ENCODE data around the gene C2orf68. TPM values are rescaled to one million over a fixed set of nuclear protein-coding genes. Genes with fewer than 3 reads are reported as not detected.

The C2orf68 gene
- total and polyA plus RNA-seq, 2 of the 13 experiments (the other 11 are each of a cell fraction or from before 2014, with no cell fraction given) = 47.1 to 77.4 TPM

- 0 out of 2 replicates have a peak, but pooled peaks have one; percentile 2 for TF ChIP-seq FOXC1 (CRISPR knock-in tag; IDR thresholded peaks at IDR 0.05; ENCODE audit: borderline replicate concordance)
- TF ChIP-seq CERS6 (CRISPR knock-in tag; IDR thresholded peaks at IDR 0.05) = no peak
- no peak for TF ChIP-seq TBX3 (IDR thresholded peaks at IDR 0.05; ENCODE audit: borderline replicate concordance)
Observed at GRCh38 chr2:85596026-85596333, 15.9 kb downstream of the C2orf68 start (continued).

DNA sequence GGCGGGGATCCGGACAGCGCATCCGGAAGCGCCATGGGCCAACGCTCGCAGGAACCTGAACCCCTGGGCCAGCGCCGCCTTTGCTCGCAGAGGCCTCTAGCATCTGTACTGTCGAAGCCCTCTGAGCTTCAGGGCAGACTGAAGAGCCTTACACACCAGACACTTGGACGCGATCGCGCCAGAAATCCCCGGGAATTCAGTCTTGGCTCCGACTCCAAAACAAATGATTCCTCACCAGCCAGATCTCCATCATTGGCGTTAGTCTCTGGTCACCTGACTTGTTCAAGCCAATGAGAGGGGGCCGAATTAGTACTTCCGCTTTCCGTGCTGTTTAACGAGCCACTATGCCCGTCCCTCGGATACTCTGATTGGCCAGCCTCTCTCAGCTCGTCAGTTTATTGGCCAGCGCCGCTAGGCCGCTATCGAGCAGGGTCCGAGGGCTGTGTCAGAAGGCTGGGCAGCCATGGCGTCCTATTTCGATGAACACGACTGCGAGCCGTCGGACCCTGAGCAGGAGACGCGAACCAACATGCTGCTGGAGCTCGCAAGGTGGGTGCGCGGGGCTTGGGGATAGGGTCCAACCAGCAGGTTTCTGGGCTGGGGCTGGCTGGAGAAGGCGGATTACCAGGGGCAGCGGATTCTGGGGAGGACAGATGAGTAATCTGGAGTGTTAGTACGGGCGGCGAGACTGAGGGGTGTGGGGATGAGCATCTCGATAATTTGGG, 16.4 kb downstream of the C2orf68 start, which contains the start of gene RNF181:
RNF181 (plus strand) TSS at position 445 of the 725 bp plus-strand sequence; CDS start at position 464, 19 bp downstream.
- Histone ChIP-seq H3K79me2 (ENCODE audit: insufficient read depth, low read length) (peaks cover 29% of the 10 kb centered on the region), H3K27ac (ENCODE audit: extremely low read length, insufficient read depth, low read length) (peak within 1 kb of the TSS; percentile 80), H4K20me1 (ENCODE audit: insufficient read depth, low read length) (0 out of 2 replicates have a peak, but pooled peaks cover 3% of the 10 kb centered on the region), H3K9ac (ENCODE audit: insufficient read depth, low read depth, low read length) (peak within 1 kb of the TSS; percentile 85), H3K4me3 (replicated peaks in 1 of 3; ENCODE audit: insufficient read depth in 1 of 3, low read depth in 2 of 3, low read length in 3 of 3) (peak within 1 kb of the TSS; percentile 88 to 97 (median 90)), H3K9me3 (ENCODE audit: low read length) (no peaks in the 10 kb centered on the region), H2AFZ (ENCODE audit: low read length) (no peak within 1 kb of the TSS), H3K27me3 (ENCODE audit: control insufficient read depth in 1 of 2, insufficient read depth in 2 of 2, low read length in 2 of 2) (no peaks in the 10 kb centered on the region; a peak in 1 of 5 replicates), H3K4me1 (ENCODE audit: insufficient read depth, low read length) (peaks cover 86% of the 10 kb centered on the region), H3K4me2 (ENCODE audit: low read depth, low read length) (peak within 1 kb of the TSS; percentile 94), H3K36me3 (replicated peaks in 1 of 2; ENCODE audit: control insufficient read depth in 1 of 2, insufficient read depth in 2 of 2, low read length in 2 of 2) (peaks cover 2 to 30% of the 10 kb centered on the region in 2 experiments)
- ATAC-seq (peak; percentile 92), FAIRE-seq (peak; percentile 98), DNase-seq (ENCODE audit: low spot score) (peak; percentile 99)
- in situ Hi-C loops (cut with HindIII; ENCODE audit: extremely low pct_ligation_motif_present, low pct_unique_long_range_greater_than_20kb) = no loop called here
- BruUV-seq (replicated peaks) = no TSS peak
- ChIA-PET POLR2A (interaction anchor here (0.6 to 25.9 kb wide), 22 partner anchors 2 to 288 kb away, joined by 3 to 795 read pairs (median 6); partner anchors contain the start of genes C2orf68, GGCX, MAT2A and RNF181), CTCF (ENCODE audit: low intra/inter-chr PET ratio, low total read pairs) (no interaction called here)
- intact Hi-C loops (cut with micrococcal nuclease; ENCODE audit: unreplicated experiment) = loop anchor here (1.0 to 5.0 kb wide), 2 partner anchors 10 to 173 kb away; no protein-coding TSS in a partner anchor
- WGBS (ENCODE audit: low lambda C conversion rate) = under 1% methylated on average over 39 of the region's 47 CpGs
- TF ChIP-seq ZNF12 (CRISPR knock-in tag; IDR thresholded peaks at IDR 0.05) = peak; percentile 58
- TF ChIP-seq, protein P1, sequence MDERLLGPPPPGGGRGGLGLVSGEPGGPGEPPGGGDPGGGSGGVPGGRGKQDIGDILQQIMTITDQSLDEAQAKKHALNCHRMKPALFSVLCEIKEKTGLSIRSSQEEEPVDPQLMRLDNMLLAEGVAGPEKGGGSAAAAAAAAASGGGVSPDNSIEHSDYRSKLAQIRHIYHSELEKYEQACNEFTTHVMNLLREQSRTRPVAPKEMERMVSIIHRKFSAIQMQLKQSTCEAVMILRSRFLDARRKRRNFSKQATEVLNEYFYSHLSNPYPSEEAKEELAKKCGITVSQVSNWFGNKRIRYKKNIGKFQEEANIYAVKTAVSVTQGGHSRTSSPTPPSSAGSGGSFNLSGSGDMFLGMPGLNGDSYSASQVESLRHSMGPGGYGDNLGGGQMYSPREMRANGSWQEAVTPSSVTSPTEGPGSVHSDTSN (CRISPR knock-in tag; IDR thresholded peaks at IDR 0.05) = no peak
- peak; percentile 93; the same call in 1 of the 2 replicates for TF ChIP-seq ZNF224 (CRISPR knock-in tag; IDR thresholded peaks at IDR 0.05)
- no peak for TF ChIP-seq ZNF382 (CRISPR knock-in tag; IDR thresholded peaks at IDR 0.05; ENCODE audit: borderline replicate concordance)
- TF ChIP-seq, protein P2, sequence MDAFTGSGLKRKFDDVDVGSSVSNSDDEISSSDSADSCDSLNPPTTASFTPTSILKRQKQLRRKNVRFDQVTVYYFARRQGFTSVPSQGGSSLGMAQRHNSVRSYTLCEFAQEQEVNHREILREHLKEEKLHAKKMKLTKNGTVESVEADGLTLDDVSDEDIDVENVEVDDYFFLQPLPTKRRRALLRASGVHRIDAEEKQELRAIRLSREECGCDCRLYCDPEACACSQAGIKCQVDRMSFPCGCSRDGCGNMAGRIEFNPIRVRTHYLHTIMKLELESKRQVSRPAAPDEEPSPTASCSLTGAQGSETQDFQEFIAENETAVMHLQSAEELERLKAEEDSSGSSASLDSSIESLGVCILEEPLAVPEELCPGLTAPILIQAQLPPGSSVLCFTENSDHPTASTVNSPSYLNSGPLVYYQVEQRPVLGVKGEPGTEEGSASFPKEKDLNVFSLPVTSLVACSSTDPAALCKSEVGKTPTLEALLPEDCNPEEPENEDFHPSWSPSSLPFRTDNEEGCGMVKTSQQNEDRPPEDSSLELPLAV (CRISPR knock-in tag; conservative IDR thresholded peaks at IDR 0.05; ENCODE audit: low read depth) = no peak
- TF ChIP-seq, protein P3, sequence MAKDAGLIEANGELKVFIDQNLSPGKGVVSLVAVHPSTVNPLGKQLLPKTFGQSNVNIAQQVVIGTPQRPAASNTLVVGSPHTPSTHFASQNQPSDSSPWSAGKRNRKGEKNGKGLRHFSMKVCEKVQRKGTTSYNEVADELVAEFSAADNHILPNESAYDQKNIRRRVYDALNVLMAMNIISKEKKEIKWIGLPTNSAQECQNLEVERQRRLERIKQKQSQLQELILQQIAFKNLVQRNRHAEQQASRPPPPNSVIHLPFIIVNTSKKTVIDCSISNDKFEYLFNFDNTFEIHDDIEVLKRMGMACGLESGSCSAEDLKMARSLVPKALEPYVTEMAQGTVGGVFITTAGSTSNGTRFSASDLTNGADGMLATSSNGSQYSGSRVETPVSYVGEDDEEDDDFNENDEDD (CRISPR knock-in tag; IDR thresholded peaks at IDR 0.05; ENCODE audit: borderline replicate concordance) = peak; percentile 46
- TF ChIP-seq ZNF230 (CRISPR knock-in tag; IDR thresholded peaks at IDR 0.05) = no peak; the same call in 1 of the 2 replicates
- TF ChIP-seq LBX2 (CRISPR knock-in tag; IDR thresholded peaks at IDR 0.05; ENCODE audit: borderline replicate concordance) = no peak
- peak; percentile 56 for TF ChIP-seq KLF6 (CRISPR knock-in tag; IDR thresholded peaks at IDR 0.05)
- peak; percentile 84; the same call in 1 of the 2 replicates for TF ChIP-seq ZNF296 (CRISPR knock-in tag; conservative IDR thresholded peaks at IDR 0.05)
- TF ChIP-seq, protein P4, sequence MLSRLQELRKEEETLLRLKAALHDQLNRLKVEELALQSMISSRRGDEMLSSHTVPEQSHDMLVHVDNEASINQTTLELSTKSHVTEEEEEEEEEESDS (CRISPR knock-in tag; IDR thresholded peaks at IDR 0.05; ENCODE audit: borderline replicate concordance) = no peak
- TF ChIP-seq TGIF2 (CRISPR knock-in tag; IDR thresholded peaks at IDR 0.05) = peak; percentile 45; the same call in 1 of the 2 replicates
